Gastroesophageal sphincter (tissue), 4 donors: ENCODE measurements around the gene RRAGD. TPM values are rescaled to one million over a fixed set of nuclear protein-coding genes. Genes with fewer than 3 reads are reported as not detected.

ENCODE experiments used
- ATAC-seq: fragments of 150-250 bp; one replicate; pipeline ENCODE4 v1.9.1; 2016; ENCODE audit warnings: mild to moderate bottlenecking, moderate library complexity
- H3K27ac ChIP-seq, 4 donors: fragments of 200-600 bp; sonication (generic) in 3 of 4; 1 replicate in 3 of 4; 2 replicates in 1 of 4; pipeline ENCODE4 v1.5.1; 2016 to 2019
- H3K27me3 ChIP-seq: fragments of 200-600 bp; sonication (generic); one replicate; pipeline ENCODE4 v1.5.1; 2019
- H3K36me3 ChIP-seq, 2 donors: fragments of 200-600 bp; sonication (generic); one replicate each; pipeline ENCODE4 v1.5.1; 2019; ENCODE audit warnings: control low read depth in 1 of 2
- H3K4me1 ChIP-seq, 3 donors: fragments of 200-600 bp; sonication (generic); 1 replicate in 2 of 3; 2 replicates in 1 of 3; pipeline ENCODE4 v1.5.1; 2016 to 2019; ENCODE audit warnings: control low read depth in 2 of 3
- H3K4me3 ChIP-seq, 2 donors: fragments of 200-600 bp; sonication (generic); one replicate each; pipeline ENCODE4 v1.5.1; 2019; ENCODE audit warnings: mild to moderate bottlenecking in 1 of 2, moderate library complexity in 1 of 2
- H3K9me3 ChIP-seq, 3 donors: fragments of 200-600 bp; sonication (generic); one replicate each; pipeline ENCODE4 v1.5.1; 2017 to 2019; ENCODE audit warnings: control low read depth in 2 of 3
- CTCF ChIP-seq, 4 experiments: fragments of 200-600 bp in 2 of 4; fragments of 450-650 bp in 2 of 4; sonication (generic) in 1 of 4; IDR thresholded peaks; one replicate each; pipeline ENCODE4 v1.5.1; 2017 to 2019; ENCODE audit warnings: antibody characterized with exemption in 4 of 4, mild to moderate bottlenecking in 2 of 4, moderate library complexity in 2 of 4
- EP300 ChIP-seq: sonication (generic); formaldehyde crosslinking; IDR thresholded peaks from one replicate; pipeline ENCODE4 v1.6.1; 2017; ENCODE audit warnings: antibody characterized with exemption, mild to moderate bottlenecking
- POLR2A ChIP-seq, 2 donors: fragments of 450-650 bp; IDR thresholded peaks; one replicate each; pipeline ENCODE4 v1.6.1; 2017; ENCODE audit warnings: antibody characterized with exemption in 2 of 2, mild to moderate bottlenecking in 2 of 2, moderate library complexity in 1 of 2
- POLR2AphosphoS5 ChIP-seq: sonication (generic); formaldehyde crosslinking; IDR thresholded peaks from one replicate; pipeline ENCODE4 v1.6.1; 2017; ENCODE audit warnings: antibody characterized with exemption
- WGBS, 2 donors: methylation state at CpG; one replicate each; pipeline ENCODE4 v1.1.5; 2018; ENCODE audit warnings: low coverage in 1 of 2; 5-methylcytosine and 5-hydroxymethylcytosine counted together
- total RNA-seq, 4 donors: library from RNA; depleted of rRNA; stranded (reverse); fragments of >200 nt; gene quantifications; one replicate each; pipeline ENCODE4 v1.1.0, GENCODE V29; 2016

Gene RRAGD
- total RNA-seq, 4 donors from 2014 or later: 14.8 to 38.5 (median 24.8) TPM

GRCh38 chr6:89321131-89321970 lies 90.7 kb downstream of the RRAGD start:
- Histone ChIP-seq H3K9me3 (no peaks in the 10 kb centered on the region), H3K4me1 (peaks cover 0 to 7% (median 0%) of the 10 kb centered on the region in 3 donors), H3K36me3 (peaks cover 0 to 8% of the 10 kb centered on the region in 2 donors), H3K4me3 (no peak overlapping the region), H3K27ac (no peak overlapping the region), H3K27me3 (no peaks in the 10 kb centered on the region)
- ATAC-seq: no peak
- TF ChIP-seq POLR2AphosphoS5 (no peak), EP300 (no peak), CTCF (IDR thresholded peaks at IDR 0.05) (no peak), POLR2A (IDR thresholded peaks at IDR 0.05) (no peak)
- WGBS, 2 donors: 72 to 81% methylated on average over 7 to 9 of the region's 9 CpGs

- peaks cover 0 to 4% of the 10 kb centered on the region in 2 donors for H3K36me3 ChIP-seq
- TF ChIP-seq EP300: no peak
- TF ChIP-seq POLR2AphosphoS5: no peak
- no peak for TF ChIP-seq CTCF (IDR thresholded peaks at IDR 0.05)
- no peak for TF ChIP-seq POLR2A (IDR thresholded peaks at IDR 0.05)
- H3K4me3 ChIP-seq: no peak overlapping the region
- ATAC-seq: no peak
- no peaks in the 10 kb centered on the region for H3K27me3 ChIP-seq
- WGBS, 2 donors: 93 to 95% methylated on average over 6 of the region's 6 CpGs
- no peak overlapping the region for H3K27ac ChIP-seq
- no peaks in the 10 kb centered on the region for H3K9me3 ChIP-seq
- peaks cover 0 to 7% (median 0%) of the 10 kb centered on the region in 3 donors for H3K4me1 ChIP-seq
Measured at GRCh38 chr6:89320012-89320559, 92.0 kb downstream of the RRAGD start.

- TF ChIP-seq POLR2A (IDR thresholded peaks at IDR 0.05) (no peak), CTCF (IDR thresholded peaks at IDR 0.05) (no peak), POLR2AphosphoS5 (no peak), EP300 (no peak)
- no peak overlapping the region for H3K4me3 ChIP-seq
- H3K4me1 ChIP-seq: peaks cover 4 to 14% (median 14%) of the 10 kb centered on the region in 3 donors
- ATAC-seq: no peak
- H3K27ac ChIP-seq: no peak overlapping the region
- no peaks in the 10 kb centered on the region for H3K9me3 ChIP-seq
- no peaks in the 10 kb centered on the region for H3K27me3 ChIP-seq
- peaks cover 0 to 10% of the 10 kb centered on the region in 2 donors for H3K36me3 ChIP-seq
Measured at GRCh38 chr6:89317067-89317466, 95.0 kb downstream of the RRAGD start.

DNA sequence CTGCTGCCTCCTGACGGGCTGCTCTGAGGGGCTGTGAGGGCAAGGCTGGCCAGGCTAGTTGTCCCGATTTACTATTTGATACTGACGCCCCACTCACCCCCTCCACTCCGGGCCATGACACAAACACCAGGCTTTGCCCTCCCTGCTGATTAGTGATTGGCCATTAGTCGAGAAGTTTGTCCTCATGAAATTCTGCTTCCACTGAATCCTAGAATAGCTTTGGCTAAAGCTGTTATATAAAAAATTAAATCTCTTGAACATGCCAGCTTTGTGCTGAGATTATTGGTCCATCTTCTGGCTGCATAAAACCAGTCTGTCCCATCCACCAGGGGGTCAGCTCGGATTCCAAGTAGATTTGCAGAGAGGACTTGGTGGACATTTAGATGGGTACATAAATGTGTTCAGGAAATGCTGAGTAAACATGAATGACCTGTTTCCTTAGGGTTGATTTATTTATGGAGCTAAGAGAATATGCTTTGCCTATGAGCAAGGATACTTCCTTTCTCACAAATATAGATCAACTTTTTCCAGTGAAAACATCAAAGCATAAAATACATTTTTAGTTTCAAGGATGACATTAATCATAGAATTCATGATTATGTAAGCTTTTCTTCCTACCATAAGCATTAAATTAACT lies 96.7 kb downstream of the RRAGD start, which contains the start of gene GABRR2:
Gene GABRR2 (minus strand): TSS at position 51 of the 637 bp plus-strand sequence. CDS start 134 bp downstream, outside the sequence.
- Histone ChIP-seq H3K4me1 (peaks cover 5 to 24% (median 22%) of the 10 kb centered on the region in 3 donors), H3K27ac (no peak within 1 kb of the TSS), H3K36me3 (peaks cover 0 to 10% of the 10 kb centered on the region in 2 donors), H3K9me3 (no peaks in the 10 kb centered on the region), H3K4me3 (no peak within 1 kb of the TSS), H3K27me3 (no peaks in the 10 kb centered on the region)
- 96% methylated on average over 6 of the region's 6 CpGs; no CpG with 5 or more reads in 1 of the 2 donors for WGBS, 2 donors
- TF ChIP-seq CTCF (IDR thresholded peaks at IDR 0.05): no peak
- TF ChIP-seq POLR2A (IDR thresholded peaks at IDR 0.05): no peak
- no peak for TF ChIP-seq EP300
- TF ChIP-seq POLR2AphosphoS5: no peak
- ATAC-seq: no peak
